Hematopoietic multipotent progenitor cell treated with erythropoietin and hydrocortisone succinate and interleukin-3 and kit ligand, for 6 days (in vitro differentiated cells): Measurements from ENCODE around the gene CACNA2D1.
"Not testable (repeated sequence)": the region's sequence is repeated elsewhere in the genome, so short reads cannot be mapped to it uniquely, and the experiment has no call there.

Experiments used
- DNase-seq: peaks from one replicate; pipeline ENCODE4 v3.0.0-alpha.2; 2015

Gene CACNA2D1

DNA sequence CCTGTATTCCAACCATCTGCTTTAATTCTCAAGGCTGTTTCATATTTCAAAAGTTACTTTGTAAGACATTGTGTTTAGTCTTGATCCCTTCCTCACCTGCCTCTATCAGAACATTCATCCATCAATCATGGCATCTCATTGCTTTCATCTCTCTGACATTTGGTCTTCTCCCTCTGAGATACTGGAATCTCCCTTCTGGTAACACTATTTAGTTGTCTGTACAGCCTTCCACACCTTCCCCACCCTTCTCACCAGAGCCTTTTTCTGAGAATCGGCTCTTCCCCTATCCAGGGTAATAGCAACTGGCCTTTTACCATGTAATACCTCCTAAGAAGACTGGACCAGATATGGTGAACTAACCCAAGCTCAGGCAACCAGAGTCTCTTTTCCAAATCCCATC lies 10.1 kb downstream of the CACNA2D1 start:
- DNase-seq, result no peak

- DNase-seq, result not testable (repeated sequence)
Observed at GRCh38 chr7:82432743-82433142, 10.8 kb downstream of the CACNA2D1 start.

GRCh38 chr7:82430500-82431465 lies 12.8 kb downstream of the CACNA2D1 start:
- no peak for DNase-seq

GRCh38 chr7:82429408-82429807 lies 14.2 kb downstream of the CACNA2D1 start:
- no peak for DNase-seq

DNA sequence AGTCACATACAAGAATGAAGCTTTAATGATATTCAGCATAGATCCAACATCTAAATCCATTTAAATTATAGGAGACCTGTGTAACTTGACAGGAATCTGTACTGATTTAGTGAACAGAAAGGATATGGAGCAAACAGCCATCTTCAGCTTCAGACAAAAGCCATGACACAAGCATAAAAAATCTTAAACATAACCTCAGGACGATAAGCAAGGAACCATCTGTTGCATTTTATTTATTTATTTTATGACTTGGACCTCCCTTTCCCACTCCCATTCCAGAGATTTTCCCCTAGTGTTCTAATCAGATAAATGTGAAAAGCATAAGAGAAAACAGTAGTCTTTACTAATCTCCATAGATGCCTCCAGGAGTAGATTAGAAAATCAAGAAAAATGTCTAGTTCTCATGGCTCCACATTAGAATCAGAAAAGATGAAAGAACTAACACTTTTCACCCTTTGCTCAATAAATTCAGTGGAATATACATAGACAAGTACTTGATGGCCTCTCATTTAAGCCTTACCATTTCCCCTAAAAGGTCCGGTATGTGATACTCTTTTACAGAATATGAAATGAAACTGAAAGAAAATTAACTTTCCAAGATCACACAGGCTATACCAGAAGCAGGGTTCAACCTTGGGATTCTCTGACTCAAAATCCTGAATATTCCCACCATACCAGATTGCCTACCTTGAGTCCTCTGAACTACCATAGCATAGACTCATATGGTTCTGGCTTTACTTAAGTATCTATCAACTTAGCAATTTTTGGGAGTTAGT lies 15.2 kb downstream of the CACNA2D1 start:
- DNase-seq, result no peak

GRCh38 chr7:82423446-82423845 lies 20.1 kb downstream of the CACNA2D1 start:
- no peak for DNase-seq

DNA sequence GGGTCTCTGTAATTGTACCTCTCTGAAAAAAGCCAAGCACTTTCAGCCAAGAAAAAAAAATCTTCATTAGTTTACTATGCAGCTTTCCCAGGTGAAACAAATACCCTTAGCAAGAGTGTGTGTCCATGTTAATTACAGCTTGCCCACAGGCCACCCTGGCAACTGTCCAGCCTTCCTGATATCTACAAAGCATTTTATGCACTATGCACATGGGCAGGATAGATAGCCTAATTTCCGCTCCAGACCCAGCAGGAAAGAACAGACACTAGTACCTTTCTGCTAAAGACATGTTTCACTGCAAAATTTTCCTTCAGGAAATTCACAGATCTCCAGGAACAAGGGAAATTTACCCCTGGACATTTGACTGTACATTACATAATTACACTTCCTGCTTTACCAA lies 24.4 kb downstream of the CACNA2D1 start:
- DNase-seq, result peak; percentile 49

- no peak for DNase-seq
Observed at GRCh38 chr7:82417898-82418297, 25.7 kb downstream of the CACNA2D1 start.

- no peak for DNase-seq
Observed at GRCh38 chr7:82416402-82416801, 27.2 kb downstream of the CACNA2D1 start.

DNA sequence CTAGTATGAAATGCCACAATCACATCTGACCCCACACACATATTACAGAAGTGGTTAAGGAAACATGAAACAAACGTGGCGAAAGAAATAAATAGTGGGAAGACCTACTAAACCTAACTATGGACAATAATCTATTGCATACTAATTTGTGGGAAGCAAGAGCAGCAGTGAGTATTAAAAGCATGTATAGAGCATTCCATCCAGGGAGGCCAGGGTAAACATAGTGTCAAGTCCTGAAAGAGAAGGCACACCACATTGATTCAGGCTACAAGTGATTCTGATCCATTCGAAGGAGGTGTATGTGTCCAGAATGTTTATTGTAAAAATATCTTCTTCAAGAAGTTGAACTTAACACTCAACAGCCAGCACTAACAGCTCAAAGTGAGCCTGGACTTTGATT lies 29.2 kb downstream of the CACNA2D1 start:
- no peak for DNase-seq

DNA sequence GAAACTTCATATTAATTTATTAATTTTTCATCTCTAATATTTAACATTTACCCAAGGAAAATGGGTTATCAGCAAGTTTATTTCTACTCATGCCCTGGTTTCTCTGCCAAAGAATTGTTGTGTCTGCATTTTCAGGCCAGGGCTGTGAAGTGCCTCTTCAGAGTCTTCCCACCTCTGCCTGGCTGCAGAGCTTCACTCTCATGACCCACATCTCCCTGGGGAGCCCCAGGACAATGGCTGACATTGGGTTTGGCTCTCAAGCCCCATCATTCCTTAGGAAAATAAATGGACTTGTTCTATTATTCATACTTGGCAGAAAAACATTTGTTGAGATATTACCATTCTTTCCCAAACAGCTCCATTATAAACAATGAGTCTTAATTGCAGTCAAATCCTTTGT lies 30.3 kb downstream of the CACNA2D1 start:
- DNase-seq, result no peak

DNA sequence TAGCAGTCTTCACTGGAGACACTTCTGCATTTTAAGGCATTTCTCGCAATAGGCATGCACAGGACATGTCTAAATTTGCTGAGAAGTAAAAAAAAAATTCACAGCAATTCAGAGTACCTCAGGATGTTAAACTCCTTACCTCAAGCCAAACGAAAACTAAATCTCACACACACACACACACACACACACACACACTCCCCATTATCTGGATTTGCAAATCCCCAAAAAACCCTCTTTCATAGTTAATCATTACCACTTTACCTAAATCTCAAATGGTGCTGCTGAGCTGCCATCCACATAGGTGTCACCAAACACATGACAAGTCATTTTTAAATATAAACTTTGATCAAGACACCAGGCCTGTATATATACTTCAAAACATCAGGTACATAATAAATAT lies 31.8 kb downstream of the CACNA2D1 start:
- DNase-seq, result no peak

DNA sequence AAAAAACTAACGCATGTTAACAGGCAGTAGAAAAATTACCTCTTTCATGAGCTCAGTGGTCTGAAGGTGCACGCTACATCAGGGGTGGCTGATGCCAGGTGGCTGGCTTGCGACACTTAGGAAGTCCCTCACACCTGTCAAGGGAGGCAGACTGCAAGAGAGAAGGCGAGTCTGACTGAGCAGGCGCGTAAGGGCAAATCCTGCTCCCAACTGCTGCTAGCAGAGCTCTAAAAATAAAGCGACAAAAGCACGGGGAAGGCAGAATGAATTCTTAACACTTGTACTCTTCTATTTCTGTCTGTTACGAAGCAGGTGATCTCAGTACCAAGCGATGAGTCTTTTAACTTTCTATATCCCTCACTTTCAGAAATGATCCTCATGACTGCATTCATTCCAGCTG lies 33.1 kb downstream of the CACNA2D1 start:
- DNase-seq, result no peak

DNA sequence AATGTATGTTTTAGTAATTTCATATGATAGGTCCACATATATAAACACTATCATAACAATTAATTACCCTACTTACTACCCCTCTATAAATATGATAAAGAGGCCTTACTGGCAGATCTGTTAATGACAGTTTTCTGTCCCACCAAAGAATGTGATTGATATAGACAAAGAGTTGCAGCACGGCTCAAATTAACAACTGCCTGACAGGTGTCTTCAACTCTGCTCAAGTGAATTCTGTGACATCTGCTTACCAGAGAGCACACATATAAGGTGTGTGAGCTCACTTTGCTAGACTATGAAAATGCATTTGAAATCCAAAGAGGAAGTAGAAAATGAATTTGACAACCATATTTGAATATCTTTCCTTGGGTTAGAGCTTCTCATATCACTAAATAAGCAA lies 36.6 kb downstream of the CACNA2D1 start:
- DNase-seq, result no peak

DNA sequence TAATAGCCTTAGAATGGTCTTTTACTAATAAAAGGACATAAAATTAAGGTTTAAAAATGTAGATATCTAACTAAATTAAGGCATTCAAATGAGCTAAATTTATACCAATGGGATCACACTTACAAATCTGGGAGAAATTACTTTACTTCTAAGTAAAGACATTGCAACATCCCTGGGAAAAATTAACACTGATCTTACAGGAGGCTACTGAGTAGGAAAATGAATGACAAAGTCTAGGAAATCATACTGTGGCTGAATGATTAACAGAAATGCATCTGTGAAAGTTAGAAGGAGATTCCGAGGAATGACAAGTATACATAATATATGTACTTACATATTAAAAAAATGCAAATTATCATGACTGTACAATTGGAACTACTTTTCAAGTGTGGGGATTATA lies 38.3 kb downstream of the CACNA2D1 start:
- no peak for DNase-seq

DNA sequence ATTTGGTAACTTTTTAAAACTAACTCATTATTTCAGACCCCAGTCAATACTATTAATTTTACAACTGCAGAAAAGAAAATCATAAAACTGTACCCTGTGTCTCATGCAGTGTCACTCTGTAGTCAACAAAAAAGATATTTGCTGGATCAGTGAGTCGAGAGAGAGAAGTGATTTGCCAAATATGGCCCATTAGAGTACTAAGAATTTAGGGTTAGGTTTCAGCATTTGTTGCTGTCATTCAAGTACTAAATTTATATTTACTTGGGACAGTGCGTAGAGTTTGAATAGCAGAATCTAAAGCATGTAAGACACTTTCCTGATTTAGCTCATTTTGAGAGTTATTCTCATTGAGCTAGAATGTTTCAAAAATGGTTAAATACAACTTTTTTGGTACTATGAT lies 38.9 kb downstream of the CACNA2D1 start:
- no peak for DNase-seq

GRCh38 chr7:82404094-82404493 lies 39.5 kb downstream of the CACNA2D1 start:
- DNase-seq, result no peak

GRCh38 chr7:82397879-82398524 lies 45.6 kb downstream of the CACNA2D1 start:
- no peak for DNase-seq

GRCh38 chr7:82396343-82396742 lies 47.2 kb downstream of the CACNA2D1 start:
- no peak for DNase-seq

DNA sequence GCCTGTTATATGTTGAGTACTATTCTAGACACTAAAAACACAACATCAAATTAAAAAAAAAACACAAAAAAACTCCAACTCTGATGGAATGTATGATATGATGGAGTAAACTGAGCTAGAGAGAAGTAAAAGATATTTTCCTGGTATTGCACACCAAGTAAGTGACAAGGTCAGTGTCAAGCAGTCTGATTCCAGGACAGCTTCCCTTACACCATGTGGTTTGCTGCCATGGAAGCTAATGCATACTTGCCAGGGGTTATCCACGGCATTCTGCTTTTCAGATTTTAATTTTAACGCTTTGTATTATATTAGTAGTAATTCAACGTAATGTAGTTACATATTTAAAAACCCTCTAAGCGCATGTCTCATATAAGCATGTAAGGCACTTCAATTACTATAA lies 48.4 kb downstream of the CACNA2D1 start:
- DNase-seq, result no peak

GRCh38 chr7:82393840-82394220 lies 49.7 kb downstream of the CACNA2D1 start:
- DNase-seq, result no peak

DNA sequence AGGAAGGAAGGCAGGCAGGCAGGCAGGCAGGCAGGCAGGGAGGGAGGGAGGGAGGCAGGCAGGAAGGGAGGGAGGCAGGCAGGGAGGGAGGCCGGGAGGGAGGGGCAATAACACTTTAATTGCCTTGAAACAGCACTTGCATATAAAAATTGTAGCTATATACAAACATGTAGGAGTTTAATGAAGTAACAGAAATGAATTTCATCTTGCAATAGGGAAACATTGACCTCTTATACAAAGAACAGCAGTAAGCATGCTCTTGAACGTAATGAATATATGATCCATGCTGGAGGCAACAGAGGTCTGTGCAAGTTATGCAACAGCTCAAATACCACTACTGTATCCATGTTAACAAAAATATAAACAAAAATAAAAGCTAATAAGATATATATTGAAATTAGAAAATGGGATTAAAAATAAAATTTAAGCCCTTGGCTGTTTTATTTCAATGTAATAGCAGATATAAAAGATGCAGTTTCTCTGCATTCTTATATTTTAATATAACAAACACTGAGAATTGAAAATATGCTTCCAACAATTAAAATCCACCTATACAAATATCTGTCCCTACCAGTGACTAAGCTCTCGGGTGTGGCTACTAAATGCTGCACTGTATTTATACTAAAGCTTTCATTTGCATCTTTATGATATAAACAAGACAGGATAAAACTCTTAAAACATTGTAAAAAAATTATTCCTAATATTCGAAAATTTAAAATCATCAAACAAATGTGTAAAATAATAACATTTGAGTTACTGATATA lies 50.3 kb downstream of the CACNA2D1 start:
- no peak for DNase-seq

DNA sequence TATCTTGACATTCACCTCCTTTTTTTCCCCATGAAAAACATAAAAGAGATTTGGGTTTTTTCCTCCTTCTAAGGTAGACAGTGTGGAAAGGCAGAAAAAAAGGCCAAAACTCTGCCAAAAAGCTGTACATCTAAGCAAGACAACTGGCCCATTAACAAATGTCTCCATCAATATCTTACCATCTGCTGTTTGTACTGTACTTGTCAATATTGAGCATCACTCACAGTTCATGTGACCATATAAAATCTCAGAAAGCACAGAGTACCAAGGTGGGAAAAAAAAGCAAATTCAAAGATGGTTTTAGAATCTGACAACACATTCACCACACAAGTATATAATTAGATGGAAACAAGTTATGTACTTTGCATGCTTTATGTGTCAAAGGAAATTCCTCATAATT lies 52.6 kb downstream of the CACNA2D1 start:
- no peak for DNase-seq
